SK-N-MC (cell line): Measurements from ENCODE around the gene FOXF1.

Experiments used
- DNase-seq: peaks from one replicate; pipeline ENCODE4 v3.0.0-alpha.2; 2011; ENCODE audit warnings: low read depth, low spot score
- H3K27ac ChIP-seq: fragments of 200-600 bp; sonication (generic); 2 replicates; pipeline ENCODE4 v1.5.1; 2016; ENCODE audit warnings: mixed run types
- H3K36me3 ChIP-seq: fragments of 200-600 bp; sonication (generic); 2 replicates; pipeline ENCODE4 v1.6.1; 2017; ENCODE audit warnings: antibody characterized with exemption, low read length, mixed read lengths; ENCODE audit not compliant: insufficient read depth
- H3K4me3 ChIP-seq: fragments of 200-600 bp; sonication (generic); 2 replicates; pipeline ENCODE4 v1.5.1; 2016
- H3K9ac ChIP-seq: fragments of 200-600 bp; sonication (generic); 2 replicates; pipeline ENCODE4 v1.8.0; 2017; ENCODE audit warnings: mixed run types, mixed read lengths; ENCODE audit not compliant: insufficient read length
- H3K9me3 ChIP-seq: fragments of 200-600 bp; sonication (generic); 2 replicates; pipeline ENCODE4 v1.6.1; 2017; ENCODE audit warnings: low read depth, mild to moderate bottlenecking, antibody characterized with exemption, low read length, moderate library complexity, mixed read lengths
- EZH2 ChIP-seq: fragments of 200-600 bp; sonication (generic); IDR thresholded peaks from one replicate; pipeline ENCODE4 v1.6.1; 2017; ENCODE audit warnings: antibody characterized with exemption
- FOXP2 ChIP-seq: optimal IDR thresholded peaks from 2 replicates; pipeline ENCODE3; 2011; ENCODE audit warnings: mild to moderate bottlenecking, moderate library complexity; ENCODE audit not compliant: insufficient read depth; ENCODE audit errors: extremely low read length, control extremely low read depth
- POLR2AphosphoS5 ChIP-seq: IDR thresholded peaks from 2 replicates; pipeline ENCODE4 v1.6.1; 2012; ENCODE audit warnings: mild to moderate bottlenecking, low read depth, low read length, borderline replicate concordance

FOXF1 gene

GRCh38 chr16:86471896-86472295 is 38.4 kb upstream of the FOXF1 start:
- H3K9me3 ChIP-seq, result no peaks in the 10 kb centered on the region
- H3K9ac ChIP-seq, result no peak overlapping the region
- no peak overlapping the region for H3K4me3 ChIP-seq
- TF ChIP-seq FOXP2 (no peak), POLR2AphosphoS5 (no peak), EZH2 (no peak)
- H3K27ac ChIP-seq, result no peak overlapping the region
- no peak for DNase-seq
- H3K36me3 ChIP-seq, result no peaks in the 10 kb centered on the region

GRCh38 chr16:86472366-86472765 is 38.0 kb upstream of the FOXF1 start:
- Histone ChIP-seq H3K9ac (no peak overlapping the region), H3K4me3 (no peak overlapping the region), H3K36me3 (no peaks in the 10 kb centered on the region), H3K27ac (no peak overlapping the region), H3K9me3 (no peaks in the 10 kb centered on the region)
- no peak for TF ChIP-seq POLR2AphosphoS5
- no peak for TF ChIP-seq EZH2
- TF ChIP-seq FOXP2, result no peak
- no peak for DNase-seq

GRCh38 chr16:86476956-86477534 is 33.3 kb upstream of the FOXF1 start:
- Histone ChIP-seq H3K9me3 (no peaks in the 10 kb centered on the region), H3K36me3 (no peaks in the 10 kb centered on the region), H3K27ac (no peak overlapping the region), H3K9ac (no peak overlapping the region), H3K4me3 (no peak overlapping the region)
- no peak for DNase-seq
- no peak for TF ChIP-seq FOXP2
- TF ChIP-seq EZH2, result no peak
- no peak for TF ChIP-seq POLR2AphosphoS5

- Histone ChIP-seq H3K9me3 (no peaks in the 10 kb centered on the region), H3K36me3 (no peaks in the 10 kb centered on the region), H3K27ac (no peak overlapping the region), H3K9ac (no peak overlapping the region), H3K4me3 (no peak overlapping the region)
- DNase-seq, result no peak
- TF ChIP-seq POLR2AphosphoS5, result no peak
- no peak for TF ChIP-seq FOXP2
These were observed 32.7 kb upstream of the FOXF1 start for GRCh38 chr16:86477642-86478041.

- Histone ChIP-seq H3K36me3 (no peaks in the 10 kb centered on the region), H3K9ac (no peak overlapping the region), H3K4me3 (no peak overlapping the region), H3K27ac (no peak overlapping the region), H3K9me3 (no peaks in the 10 kb centered on the region)
- no peak for DNase-seq
- TF ChIP-seq FOXP2 (no peak), POLR2AphosphoS5 (no peak), EZH2 (no peak)
These were observed 31.5 kb upstream of the FOXF1 start for GRCh38 chr16:86478779-86479178.

- no peak overlapping the region for H3K27ac ChIP-seq
- TF ChIP-seq POLR2AphosphoS5 (no peak), EZH2 (no peak), FOXP2 (no peak)
- no peak overlapping the region for H3K9ac ChIP-seq
These were observed 30.9 kb upstream of the FOXF1 start for GRCh38 chr16:86479419-86479818.

GRCh38 chr16:86480444-86480843 is 29.9 kb upstream of the FOXF1 start:
- no peak for DNase-seq
- Histone ChIP-seq H3K4me3 (no peak overlapping the region), H3K9me3 (no peaks in the 10 kb centered on the region), H3K36me3 (no peaks in the 10 kb centered on the region), H3K9ac (no peak overlapping the region), H3K27ac (no peak overlapping the region)
- no peak for TF ChIP-seq FOXP2

More at GRCh38 chr16:86479419-86479818, 30.9 kb upstream of the FOXF1 start:
- no peak for DNase-seq
- no peak overlapping the region for H3K4me3 ChIP-seq
- no peaks in the 10 kb centered on the region for H3K9me3 ChIP-seq
- no peaks in the 10 kb centered on the region for H3K36me3 ChIP-seq

GRCh38 chr16:86481607-86482006 is 28.7 kb upstream of the FOXF1 start:
- H3K27ac ChIP-seq, result no peak overlapping the region
- no peaks in the 10 kb centered on the region for H3K36me3 ChIP-seq
- no peak for TF ChIP-seq POLR2AphosphoS5
- no peak for TF ChIP-seq EZH2
- TF ChIP-seq FOXP2, result no peak
- H3K4me3 ChIP-seq, result no peak overlapping the region
- H3K9ac ChIP-seq, result no peak overlapping the region
- no peaks in the 10 kb centered on the region for H3K9me3 ChIP-seq
- DNase-seq, result no peak

- TF ChIP-seq POLR2AphosphoS5 (no peak), FOXP2 (no peak), EZH2 (no peak)
- Histone ChIP-seq H3K9ac (no peak overlapping the region), H3K9me3 (no peaks in the 10 kb centered on the region), H3K27ac (no peak overlapping the region), H3K4me3 (no peak overlapping the region), H3K36me3 (no peaks in the 10 kb centered on the region)
- no peak for DNase-seq
These were observed 26.1 kb upstream of the FOXF1 start for GRCh38 chr16:86484240-86484639.
